KG1 (cell line): ENCODE results near the gene FARSA.
"Not testable (repeated sequence)": the region's sequence is repeated elsewhere in the genome, so short reads cannot be mapped to it uniquely, and the experiment has no call there.

Experiments used
- DNase-seq: peaks from one replicate; lab custom pipeline; 2025; lab: John Stamatoyannopoulos, UW

Gene FARSA

DNA sequence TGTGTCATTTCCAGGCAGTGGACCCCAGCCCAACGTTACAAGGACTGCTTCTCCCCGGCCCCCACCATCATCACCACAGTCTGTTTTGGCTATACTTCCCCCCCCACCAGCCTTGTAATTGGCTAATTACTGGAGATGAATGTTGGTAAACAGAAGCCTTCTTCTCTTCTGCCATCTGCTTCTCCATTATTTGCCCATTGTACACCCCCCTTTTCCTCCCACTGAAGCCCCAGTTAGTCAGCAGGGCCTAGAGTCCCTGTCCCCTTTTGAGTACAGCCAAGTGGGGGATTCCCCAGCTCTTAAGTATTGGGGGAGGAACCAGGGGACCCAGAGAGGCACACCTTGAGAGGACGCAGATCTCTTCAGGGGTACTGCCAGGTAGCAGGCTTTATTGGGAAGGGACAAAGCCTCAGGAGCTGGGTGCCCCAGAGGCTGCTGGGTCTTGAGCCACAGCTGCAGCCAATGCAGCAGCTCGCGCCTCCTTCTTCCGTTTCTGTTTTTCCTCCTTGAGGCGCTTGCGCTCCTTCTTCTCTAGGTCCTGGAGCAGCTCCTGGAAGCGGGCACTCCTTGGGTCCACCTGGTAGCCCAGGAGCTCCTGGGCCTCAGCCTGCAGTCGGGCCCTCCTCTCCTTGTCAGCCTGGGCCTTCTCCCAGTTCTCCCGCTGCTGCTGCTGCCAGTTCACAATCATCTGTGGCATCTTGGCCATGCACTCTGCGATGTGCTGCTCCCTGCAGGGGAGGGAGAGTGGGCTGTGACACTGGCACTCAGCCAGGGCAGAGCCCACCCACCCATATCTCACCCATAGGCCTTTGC, 20.5 kb upstream of the FARSA start:
- no peak for DNase-seq

DNA sequence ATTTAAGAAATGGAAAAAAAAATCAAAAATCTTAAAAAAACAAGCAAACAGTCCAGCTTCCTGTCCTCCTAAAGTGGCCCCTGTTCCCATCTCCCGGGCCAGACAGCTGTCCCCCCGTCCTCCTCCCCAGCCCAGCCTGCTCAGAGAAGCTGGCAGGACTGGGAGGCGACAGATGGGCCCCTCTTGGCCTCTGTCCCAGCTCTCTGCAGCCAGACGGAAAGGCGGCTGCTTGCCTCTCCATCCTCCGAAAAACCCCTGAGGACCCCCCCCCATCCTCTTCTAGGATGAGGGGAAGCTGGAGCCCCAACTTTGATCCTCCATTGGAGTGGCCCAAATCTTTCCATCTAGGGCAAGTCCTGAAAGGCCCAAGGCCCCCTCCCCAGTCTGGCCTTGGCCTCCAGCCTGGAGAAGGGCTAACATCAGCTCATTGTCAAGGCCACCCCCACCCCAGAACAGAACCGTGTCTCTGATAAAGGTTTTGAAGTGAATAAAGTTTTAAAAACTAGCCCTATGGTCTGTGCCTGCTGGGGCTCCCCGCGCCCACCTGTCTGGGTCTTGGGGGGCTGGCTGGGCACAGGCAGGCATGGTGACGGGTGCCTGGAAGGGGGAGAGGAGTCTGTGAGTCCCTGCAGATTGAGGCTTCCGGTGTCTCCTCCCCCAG, 19.8 kb upstream of the FARSA start:
- DNase-seq = no peak

DNA sequence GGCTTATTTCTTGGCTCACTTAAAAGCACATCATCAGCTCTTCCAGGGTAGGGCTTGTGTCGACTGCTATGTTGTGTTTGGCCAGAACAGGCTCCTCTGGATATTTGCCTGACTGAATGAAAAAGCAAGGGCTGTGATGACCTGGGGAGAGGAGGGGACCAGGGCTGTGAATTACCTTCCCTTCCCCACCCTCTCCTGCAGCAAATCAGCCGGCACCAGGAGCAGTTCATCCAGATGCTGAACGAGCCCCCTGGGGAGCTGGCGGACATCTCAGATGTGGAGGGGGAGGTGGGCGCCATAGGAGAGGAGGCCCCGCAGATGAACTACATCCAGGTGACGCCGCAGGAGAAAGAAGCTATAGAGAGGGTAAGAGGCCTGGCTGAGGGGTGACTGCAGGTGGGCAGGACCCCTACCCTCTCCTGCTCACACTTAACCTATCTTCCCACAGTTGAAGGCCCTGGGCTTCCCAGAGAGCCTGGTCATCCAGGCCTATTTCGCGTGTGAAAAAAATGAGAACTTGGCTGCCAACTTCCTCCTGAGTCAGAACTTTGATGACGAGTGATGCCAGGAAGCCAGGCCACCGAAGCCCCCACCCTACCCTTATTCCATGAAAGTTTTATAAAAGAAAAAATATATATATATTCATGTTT, 19.1 kb upstream of the FARSA start:
- no peak for DNase-seq

DNA sequence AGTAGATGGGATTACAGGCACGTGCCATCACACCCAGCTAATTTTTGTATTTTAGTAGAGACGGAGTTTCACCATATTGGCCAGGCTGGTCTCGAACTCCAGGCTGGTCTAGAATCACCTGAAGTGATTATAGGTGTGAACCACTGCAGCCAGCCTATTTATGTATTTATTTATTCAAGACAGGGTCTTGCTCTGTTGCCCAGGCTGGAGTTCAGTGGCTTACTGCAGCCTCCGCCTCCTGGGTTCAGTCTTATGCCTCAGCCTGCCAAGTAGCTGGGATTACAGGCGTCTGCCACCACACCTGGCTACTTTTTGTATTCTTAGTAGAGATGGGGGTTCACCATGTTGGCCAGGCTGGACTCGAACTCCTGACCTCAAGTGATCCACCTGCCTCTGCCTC, 18.5 kb upstream of the FARSA start:
- DNase-seq = not testable (repeated sequence)

DNA sequence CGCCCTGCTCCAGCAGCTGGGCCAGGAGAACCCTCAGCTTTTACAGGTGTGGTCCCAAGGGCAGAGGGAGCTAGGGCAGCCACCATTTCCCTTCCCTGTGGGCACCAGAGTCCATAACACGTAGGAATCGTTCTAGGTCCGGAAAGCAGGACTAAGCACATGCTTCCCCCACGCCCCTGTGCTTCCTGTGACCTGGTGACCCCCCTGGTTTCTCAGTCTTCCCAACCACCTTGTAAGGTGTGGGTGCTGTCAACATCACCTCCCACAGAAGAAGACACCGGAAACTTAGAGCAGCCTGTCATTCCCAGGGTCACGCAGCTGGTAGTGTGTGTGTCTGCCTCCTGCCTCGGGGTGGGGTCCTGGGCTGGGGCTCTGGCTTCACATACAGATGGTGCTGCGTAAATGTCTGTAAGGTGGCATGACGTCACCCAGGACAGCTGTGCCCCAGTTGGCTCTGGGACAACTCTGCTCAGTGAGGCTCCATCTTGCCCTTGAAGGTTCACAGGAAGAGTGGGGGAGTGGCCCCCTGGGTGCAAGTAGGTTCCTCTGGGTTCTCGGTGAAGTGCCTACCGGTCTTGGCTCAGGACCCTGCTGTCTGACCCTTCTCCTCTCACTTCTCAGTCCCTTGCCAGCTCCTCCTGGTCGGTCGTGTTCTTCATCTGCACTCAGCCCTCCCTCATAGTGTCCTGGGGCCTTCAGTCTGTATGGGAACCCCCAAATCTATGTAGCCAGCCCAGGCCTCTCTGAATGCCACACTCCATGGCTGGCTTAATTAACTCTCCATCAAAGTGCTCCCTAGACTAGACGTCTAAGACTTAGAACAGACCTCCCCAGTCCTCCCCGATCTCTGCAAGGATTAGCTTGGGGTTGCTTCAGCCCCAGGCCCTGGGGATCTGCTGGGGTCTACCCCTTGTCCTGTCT, 16.1 kb upstream of the FARSA start:
- no peak for DNase-seq

DNA sequence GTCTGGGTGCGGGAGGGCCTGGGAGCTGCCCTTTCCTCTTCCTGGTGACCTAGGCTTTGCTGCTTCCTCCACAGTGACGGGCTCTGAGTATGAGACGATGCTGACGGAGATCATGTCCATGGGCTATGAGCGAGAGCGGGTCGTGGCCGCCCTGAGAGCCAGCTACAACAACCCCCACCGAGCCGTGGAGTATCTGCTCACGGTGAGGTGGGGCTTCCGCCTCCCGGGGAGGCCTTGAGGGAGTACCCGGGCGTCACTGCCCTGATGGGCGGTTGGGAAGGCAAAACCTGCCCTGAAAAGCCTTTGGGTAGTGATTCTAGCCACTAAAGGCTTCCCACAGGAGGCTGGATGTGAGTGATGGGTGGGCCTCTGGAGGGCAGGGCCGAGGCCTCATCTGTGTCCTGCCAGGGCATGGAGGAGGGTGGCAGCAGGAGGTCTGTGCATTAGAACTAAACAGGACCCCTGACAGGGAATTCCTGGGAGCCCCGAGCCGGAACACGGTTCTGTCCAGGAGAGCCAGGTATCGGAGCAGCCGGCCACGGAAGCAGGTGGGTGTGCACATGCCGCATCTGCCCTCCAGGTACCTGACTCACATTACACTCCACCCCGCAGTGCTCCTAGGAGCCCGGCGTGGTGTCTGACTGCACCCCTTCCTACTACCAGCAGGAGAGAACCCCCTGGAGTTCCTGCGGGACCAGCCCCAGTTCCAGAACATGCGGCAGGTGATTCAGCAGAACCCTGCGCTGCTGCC, 15.3 kb upstream of the FARSA start:
- DNase-seq = no peak

DNA sequence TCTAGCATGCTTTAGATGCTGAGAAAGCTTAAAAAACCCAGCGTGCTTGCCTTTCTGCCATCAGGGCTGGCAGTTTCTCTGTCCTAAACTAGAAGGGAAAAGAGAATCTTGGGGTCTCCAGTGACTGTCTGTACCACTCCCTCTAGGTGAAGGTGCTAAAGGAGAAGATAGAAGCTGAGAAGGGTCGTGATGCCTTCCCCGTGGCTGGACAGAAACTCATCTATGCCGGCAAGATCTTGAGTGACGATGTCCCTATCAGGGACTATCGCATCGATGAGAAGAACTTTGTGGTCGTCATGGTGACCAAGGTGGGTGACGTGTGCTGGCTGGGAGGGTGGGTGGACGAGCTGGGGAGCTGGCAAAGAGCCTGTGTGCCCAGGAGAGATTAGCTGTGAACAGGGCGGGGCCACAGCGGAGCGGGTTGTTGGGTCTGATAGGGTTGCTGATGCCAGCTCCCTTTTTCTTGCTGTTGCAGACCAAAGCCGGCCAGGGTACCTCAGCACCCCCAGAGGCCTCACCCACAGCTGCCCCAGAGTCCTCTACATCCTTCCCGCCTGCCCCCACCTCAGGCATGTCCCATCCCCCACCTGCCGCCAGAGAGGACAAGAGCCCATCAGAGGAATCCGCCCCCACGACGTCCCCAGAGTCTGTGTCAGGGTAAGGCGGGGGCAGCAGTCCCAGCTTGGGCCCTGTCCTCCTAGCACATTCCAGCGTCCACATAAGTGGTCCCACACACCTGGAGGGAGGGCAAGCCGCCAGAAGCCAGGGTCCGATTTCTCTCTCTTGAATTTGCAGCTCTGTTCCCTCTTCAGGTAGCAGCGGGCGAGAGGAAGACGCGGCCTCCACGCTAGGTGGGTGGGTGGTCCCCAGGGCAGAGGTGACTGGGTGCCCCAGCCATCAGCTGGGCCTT, 14.4 kb upstream of the FARSA start:
- DNase-seq = no peak

DNA sequence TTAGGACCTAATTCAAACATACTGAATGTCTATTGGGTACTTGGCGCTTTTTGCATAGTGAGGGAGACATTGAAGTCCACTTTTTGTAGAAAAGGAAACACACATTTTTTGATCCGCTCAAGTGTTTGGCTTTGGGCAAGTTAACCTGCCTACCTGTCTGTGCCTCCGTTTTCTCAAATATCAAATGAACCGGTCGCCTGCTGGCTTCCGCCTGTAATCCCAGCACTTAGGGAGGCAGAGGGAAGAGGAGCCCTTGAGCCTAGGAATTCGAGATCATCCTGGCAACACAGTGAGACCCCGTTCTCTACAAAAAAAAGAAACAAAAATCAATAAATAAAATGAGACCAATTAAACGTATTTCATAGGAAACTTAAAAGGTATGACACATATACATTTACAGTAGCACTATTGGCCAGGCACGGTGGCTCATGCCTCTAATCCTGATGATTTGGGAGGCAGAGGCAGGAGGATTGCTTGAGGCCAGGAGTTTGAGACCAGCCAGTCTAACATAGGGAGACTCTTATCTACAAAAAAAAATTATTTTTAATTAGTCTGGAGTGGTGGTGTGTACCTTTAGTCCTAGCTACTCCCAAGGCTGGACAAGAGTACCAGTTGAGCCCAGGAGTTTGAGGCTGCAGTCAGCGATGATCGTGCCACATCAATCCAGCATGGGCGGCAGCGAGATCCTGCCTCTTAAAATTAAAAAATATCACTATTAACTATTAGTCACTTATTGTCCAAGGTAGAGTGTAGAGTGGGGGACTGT, 13.4 kb upstream of the FARSA start:
- no peak for DNase-seq

DNA sequence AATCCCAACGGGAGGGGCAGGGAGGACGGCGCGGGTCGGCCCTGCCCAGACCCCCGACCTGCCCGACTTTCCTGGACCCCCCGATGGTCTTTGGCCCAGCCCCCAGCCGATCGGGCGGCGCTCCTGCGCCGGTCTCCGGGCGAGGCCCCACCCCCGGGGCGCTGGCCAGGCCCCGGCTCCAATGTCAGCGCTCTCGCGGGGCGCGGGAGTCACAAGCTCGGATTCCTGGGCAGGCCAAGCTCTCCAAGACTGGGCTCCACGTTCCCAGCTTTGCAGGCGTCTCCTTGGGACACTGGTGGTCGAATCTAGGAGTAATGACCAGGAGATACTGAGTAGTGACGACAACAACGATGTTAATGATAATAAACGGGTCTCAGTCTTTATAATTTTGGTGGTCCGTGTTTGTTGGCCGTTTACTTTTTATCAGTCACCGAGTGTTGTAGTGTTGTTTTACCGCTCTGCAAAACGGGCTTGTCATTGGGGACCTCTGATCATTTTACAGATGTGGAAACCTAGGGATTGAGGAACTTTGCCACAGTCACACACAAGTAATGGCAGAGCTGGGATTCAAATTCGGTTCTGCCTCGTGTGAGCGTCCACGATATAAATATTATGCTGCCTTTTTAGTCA, 12.7 kb upstream of the FARSA start:
- DNase-seq = peak; percentile 34

DNA sequence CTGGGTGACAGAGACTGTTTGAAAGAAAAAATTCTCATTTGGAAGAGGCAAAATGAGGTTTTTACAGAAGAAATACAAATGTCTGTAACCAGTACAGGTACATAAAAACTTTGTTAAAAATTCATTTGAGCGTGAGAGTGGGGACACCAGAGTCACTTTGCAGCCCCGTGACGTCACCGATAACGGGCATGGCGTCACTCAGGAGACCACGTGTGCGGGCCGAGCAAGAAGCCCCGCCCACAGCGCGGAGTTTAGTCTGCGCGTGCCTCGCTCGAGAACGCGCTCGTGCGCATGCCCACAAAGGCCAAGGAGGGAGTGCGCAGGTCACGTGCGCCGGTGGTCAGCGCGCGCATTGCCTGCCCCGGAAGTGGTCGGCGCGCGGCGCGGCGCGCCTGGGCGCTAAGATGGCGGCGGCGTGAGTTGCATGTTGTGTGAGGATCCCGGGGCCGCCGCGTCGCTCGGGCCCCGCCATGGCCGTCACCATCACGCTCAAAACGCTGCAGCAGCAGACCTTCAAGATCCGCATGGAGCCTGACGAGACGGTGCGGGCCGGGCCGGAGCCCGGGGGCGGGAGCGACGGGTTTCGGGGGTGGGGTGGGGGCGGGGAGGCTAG, 12.1 kb upstream of the FARSA start, which contains the start of gene RAD23A:
Gene RAD23A (plus strand): TSS at position 384 of the 613 bp plus-strand sequence. CDS start 87 bp downstream, at position 471.
- DNase-seq = peak; percentile 98

DNA sequence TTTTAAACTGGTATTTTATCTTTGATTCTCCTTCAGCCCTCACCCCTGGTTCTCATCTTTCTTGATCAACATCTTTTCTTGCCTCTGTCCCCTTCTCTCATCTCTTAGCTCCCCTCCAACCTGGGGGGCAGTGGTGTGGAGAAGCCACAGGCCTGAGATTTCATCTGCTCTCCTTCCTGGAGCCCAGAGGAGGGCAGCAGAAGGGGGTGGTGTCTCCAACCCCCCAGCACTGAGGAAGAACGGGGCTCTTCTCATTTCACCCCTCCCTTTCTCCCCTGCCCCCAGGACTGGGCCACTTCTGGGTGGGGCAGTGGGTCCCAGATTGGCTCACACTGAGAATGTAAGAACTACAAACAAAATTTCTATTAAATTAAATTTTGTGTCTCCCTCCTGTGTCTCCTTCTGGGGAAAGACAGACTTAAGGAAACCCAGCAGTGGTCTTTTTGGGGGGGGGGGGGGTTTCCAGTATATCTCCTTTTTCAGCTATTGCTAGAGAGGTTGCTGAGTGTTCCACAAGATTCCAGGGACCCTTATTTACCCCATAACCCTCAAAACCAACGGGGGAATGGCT, 10.7 kb upstream of the FARSA start:
- DNase-seq = no peak

DNA sequence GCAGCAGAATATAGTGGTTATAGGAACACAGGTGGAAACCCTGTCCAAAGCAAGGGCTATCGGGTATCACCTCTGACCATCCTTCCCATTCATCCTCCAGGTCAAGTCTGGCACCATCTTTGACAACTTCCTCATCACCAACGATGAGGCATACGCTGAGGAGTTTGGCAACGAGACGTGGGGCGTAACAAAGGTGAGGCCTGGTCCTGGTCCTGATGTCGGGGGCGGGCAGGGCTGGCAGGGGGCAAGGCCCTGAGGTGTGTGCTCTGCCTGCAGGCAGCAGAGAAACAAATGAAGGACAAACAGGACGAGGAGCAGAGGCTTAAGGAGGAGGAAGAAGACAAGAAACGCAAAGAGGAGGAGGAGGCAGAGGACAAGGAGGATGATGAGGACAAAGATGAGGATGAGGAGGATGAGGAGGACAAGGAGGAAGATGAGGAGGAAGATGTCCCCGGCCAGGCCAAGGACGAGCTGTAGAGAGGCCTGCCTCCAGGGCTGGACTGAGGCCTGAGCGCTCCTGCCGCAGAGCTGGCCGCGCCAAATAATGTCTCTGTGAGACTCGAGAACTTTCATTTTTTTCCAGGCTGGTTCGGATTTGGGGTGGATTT, 10.0 kb upstream of the FARSA start:
- no peak for DNase-seq

DNA sequence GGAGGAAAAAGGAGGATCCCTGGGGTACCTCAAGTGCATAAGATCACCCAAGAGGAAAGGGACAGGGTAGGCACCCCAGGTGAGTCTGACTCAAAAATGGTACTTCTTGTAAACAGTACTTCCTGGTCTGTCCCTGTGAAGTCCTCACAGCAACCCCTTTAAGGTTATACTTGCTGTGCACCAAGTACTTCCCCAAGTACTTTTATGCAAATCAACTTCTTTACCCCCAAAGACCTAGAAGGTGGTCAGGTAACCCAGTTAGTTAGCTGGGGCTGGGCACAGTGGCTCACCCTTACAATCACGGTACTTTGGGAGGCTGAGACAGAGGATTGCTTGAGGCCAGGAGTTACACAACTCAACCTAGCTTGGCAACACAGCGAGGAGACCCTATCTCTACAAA, 7.4 kb upstream of the FARSA start:
- DNase-seq = no peak

DNA sequence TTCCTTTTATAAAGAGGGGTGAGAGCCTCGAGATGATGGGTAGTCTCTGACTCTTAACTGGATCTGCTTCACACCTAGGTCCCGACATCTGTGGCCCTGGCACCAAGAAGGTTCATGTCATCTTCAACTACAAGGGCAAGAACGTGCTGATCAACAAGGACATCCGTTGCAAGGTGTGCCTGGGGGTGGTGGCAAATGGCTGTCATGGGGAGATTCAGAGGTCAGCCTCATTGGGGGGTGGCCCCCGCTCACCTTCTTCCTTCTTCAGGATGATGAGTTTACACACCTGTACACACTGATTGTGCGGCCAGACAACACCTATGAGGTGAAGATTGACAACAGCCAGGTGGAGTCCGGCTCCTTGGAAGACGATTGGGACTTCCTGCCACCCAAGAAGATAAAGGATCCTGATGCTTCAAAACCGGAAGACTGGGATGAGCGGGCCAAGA, 6.5 kb upstream of the FARSA start:
- no peak for DNase-seq

DNA sequence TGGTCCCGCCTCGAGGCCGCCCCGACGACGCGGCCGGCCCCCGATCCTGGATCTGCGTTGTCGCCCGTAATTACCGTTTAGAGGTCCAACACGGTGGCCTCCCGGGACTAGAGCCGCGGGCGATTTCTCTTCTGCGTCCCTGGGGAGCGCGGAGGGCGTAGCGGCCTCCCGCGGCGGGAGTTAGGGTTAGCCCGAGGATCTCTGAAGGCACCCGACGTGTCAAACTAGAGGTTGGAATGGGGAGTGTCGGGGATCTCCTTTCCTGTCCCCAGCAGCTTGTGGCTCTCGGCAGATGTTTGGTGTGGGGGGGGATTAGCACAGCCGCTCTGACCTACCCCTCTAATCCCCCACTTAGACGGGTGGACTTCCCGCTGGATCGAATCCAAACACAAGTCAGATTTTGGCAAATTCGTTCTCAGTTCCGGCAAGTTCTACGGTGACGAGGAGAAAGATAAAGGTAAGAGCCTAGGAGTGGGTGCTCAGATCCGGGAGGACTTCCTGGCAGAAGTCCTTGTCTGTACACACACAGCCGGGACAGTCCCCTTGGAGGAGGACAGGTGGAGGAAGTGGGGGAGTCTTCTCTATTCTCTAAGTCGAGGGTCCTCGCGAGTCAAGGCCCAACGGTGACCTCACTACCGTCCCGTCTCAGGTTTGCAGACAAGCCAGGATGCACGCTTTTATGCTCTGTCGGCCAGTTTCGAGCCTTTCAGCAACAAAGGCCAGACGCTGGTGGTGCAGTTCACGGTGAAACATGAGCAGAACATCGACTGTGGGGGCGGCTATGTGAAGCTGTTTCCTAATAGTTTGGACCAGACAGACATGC, 5.5 kb upstream of the FARSA start:
- DNase-seq = no peak

DNA sequence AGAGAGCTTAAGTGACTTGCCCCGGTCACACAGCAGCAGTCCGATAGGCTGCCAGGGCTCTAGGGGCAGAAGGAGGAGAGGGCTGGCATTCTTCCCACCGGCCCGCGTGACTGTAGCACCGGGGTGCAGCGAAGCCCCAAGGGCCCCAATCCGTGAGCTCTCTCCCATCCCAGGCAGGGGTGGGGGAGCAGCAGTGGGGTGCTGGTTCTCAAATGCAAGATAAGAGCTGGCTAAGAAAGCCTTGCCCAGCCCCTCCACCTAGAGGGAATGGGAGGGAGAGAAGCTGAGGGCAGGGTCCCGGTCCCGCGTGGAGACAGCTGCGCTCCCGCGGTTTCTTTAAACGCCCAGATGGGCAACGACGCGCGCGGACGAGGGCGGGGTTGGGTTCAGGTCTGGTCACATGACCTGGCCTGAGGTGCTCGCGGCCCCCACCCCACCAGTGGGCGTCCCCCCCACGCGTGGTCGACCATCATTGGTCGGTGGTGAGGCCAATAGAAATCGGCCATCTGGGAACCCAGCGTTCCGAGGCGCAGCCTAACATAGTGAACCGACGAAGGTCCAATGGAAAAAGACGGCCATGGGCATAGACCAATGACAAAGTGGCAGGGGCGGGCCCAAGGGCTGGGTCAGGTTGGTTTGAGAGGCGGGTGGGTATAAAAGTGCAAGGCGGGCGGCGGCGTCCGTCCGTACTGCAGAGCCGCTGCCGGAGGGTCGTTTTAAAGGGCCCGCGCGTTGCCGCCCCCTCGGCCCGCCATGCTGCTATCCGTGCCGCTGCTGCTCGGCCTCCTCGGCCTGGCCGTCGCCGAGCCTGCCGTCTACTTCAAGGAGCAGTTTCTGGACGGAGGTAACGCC, 4.6 kb upstream of the FARSA start, which contains the start of gene CALR:
Gene CALR (plus strand): TSS at position 683 of the 852 bp plus-strand sequence. CDS start 71 bp downstream, at position 754.
- DNase-seq = peak; percentile 92
